Peyer's patch (tissue), 4 donors: ENCODE measurements around the gene MYL6.
A peak's percentile ranks its signal among the peaks of the same experiment; 100 is the strongest.

Source experiments
- CTCF ChIP-seq, 6 experiments: fragments of 450-650 bp in 4 of 6; fragments of 200-600 bp in 2 of 6; sonication (generic) in 1 of 6; IDR thresholded peaks; one replicate each; pipeline ENCODE4 v1.5.1; 2017 to 2019; ENCODE audit warnings: antibody characterized with exemption in 6 of 6, mild to moderate bottlenecking in 3 of 6, moderate library complexity in 1 of 6
- POLR2A ChIP-seq, 2 donors: fragments of 450-650 bp; IDR thresholded peaks; one replicate each; pipeline ENCODE4 v1.5.1; 2017; ENCODE audit warnings: antibody characterized with exemption in 2 of 2, mild to moderate bottlenecking in 2 of 2, moderate library complexity in 2 of 2

- TF ChIP-seq CTCF (IDR thresholded peaks at IDR 0.05), result peak; percentile 29 to 73 (median 62)
- TF ChIP-seq POLR2A (IDR thresholded peaks at IDR 0.05), result no peak
Observed at GRCh38 chr12:56206452-56207166, 48.5 kb downstream of the MYL6 start.
